GM12878 (cell line): ENCODE measurements around the gene ARHGAP6.
A peak's percentile ranks its signal among the peaks of the same experiment; 100 is the strongest.

Source experiments
- BCL3 ChIP-seq: IDR thresholded peaks from 2 replicates; pipeline ENCODE4 v1.6.1; 2011; ENCODE audit warnings: borderline replicate concordance, low read depth, mild to moderate bottlenecking, moderate library complexity, low read length; ENCODE audit not compliant: insufficient read depth, poor library complexity, severe bottlenecking
- CTCF ChIP-seq, 3 experiments: IDR thresholded peaks in 2 of 3; conservative IDR thresholded peaks in 1 of 3; 2 replicates each; pipeline ENCODE4 v1.5.1; 2011; ENCODE audit warnings: low read depth in 3 of 3, low read length in 3 of 3, mild to moderate bottlenecking in 3 of 3, control low read depth in 2 of 3, moderate library complexity in 2 of 3, inconsistent platforms in 1 of 3, mixed read lengths in 1 of 3; ENCODE audit not compliant: control insufficient read depth in 2 of 3, insufficient read depth in 1 of 3; ENCODE audit errors: extremely low read depth in 1 of 3
- E4F1 ChIP-seq: fragments of 450-650 bp; IDR thresholded peaks from 2 replicates; pipeline ENCODE4 v1.6.1; 2018; ENCODE audit warnings: borderline replicate concordance, mild to moderate bottlenecking; ENCODE audit not compliant: partially characterized antibody
- ELK1 ChIP-seq: IDR thresholded peaks from 2 replicates; pipeline ENCODE4 v1.6.1; 2012; ENCODE audit warnings: low read depth, low read length, improper control_type of control experiment
- MAX ChIP-seq: IDR thresholded peaks from 2 replicates; pipeline ENCODE4 v1.6.1; 2012; ENCODE audit warnings: low read depth, low read length, improper control_type of control experiment
- POLR2A ChIP-seq: IDR thresholded peaks from 2 replicates; pipeline ENCODE4 v1.6.1; 2011; ENCODE audit warnings: low read depth, mild to moderate bottlenecking, low read length
- ZBTB33 ChIP-seq: fragments of 450-650 bp; IDR thresholded peaks from 2 replicates; pipeline ENCODE4 v1.6.1; 2017; ENCODE audit warnings: mild to moderate bottlenecking

- TF ChIP-seq POLR2A (no peak), E4F1 (no peak), BCL3 (no peak), MAX (no peak), CTCF (IDR thresholded peaks at IDR 0.05 in 2 of 3, conservative IDR thresholded peaks at IDR 0.05 in 1 of 3; ENCODE audit: control insufficient read depth in 2 of 3, extremely low read depth in 1 of 3, insufficient read depth in 1 of 3, low read depth in 3 of 3, low read length in 3 of 3) (peak; percentile 41 to 98 (median 83); a peak in 4 of 6 replicates), ZBTB33 (no peak), ELK1 (no peak)
Measured at GRCh38 chrX:11533199-11533651, 132.5 kb downstream of the ARHGAP6 start.
